ENCODE measurements around the gene ANKRD52.
"Not testable (repeated sequence)": the region's sequence is repeated elsewhere in the genome, so short reads cannot be mapped to it uniquely, and the experiment has no call there.

ANKRD52 gene

GRCh38 chr12:56274299-56274698, 16.1 kb upstream of the ANKRD52 start:
- in situ Hi-C loops (cut with MboI; ENCODE audit: low sequenced_read_pairs), result no loop called here

GRCh38 chr12:56272468-56272867, 14.3 kb upstream of the ANKRD52 start:
- in situ Hi-C loops (cut with MboI; ENCODE audit: low sequenced_read_pairs), result not testable (repeated sequence)

GRCh38 chr12:56271031-56271430, 12.8 kb upstream of the ANKRD52 start:
- in situ Hi-C loops (cut with MboI; ENCODE audit: low sequenced_read_pairs), result no loop called here

GRCh38 chr12:56267443-56268071, 9.4 kb upstream of the ANKRD52 start:
- in situ Hi-C loops (cut with MboI; ENCODE audit: low sequenced_read_pairs), result no loop called here

GRCh38 chr12:56266693-56267442, 8.7 kb upstream of the ANKRD52 start, which contains the start of gene COQ10A:
COQ10A (plus strand) TSS chr12:56266942; CDS start chr12:56267119, 177 bp downstream.
- in situ Hi-C loops (cut with MboI; ENCODE audit: low sequenced_read_pairs), result no loop called here

- in situ Hi-C loops (cut with MboI; ENCODE audit: low sequenced_read_pairs), result not testable (repeated sequence)
Observed at GRCh38 chr12:56266068-56266692, 8.0 kb upstream of the ANKRD52 start.

- in situ Hi-C loops (cut with MboI; ENCODE audit: low sequenced_read_pairs), result not testable (repeated sequence)
Observed at GRCh38 chr12:56262955-56263354, 4.8 kb upstream of the ANKRD52 start.

GRCh38 chr12:56261503-56262232, 3.5 kb upstream of the ANKRD52 start:
- in situ Hi-C loops (cut with MboI; ENCODE audit: low sequenced_read_pairs), result no loop called here

- in situ Hi-C loops (cut with MboI; ENCODE audit: low sequenced_read_pairs), result no loop called here
Observed at GRCh38 chr12:56260921-56261320, 2.7 kb upstream of the ANKRD52 start.

GRCh38 chr12:56260380-56260779, 2.2 kb upstream of the ANKRD52 start:
- in situ Hi-C loops (cut with MboI; ENCODE audit: low sequenced_read_pairs), result no loop called here

GRCh38 chr12:56258820-56259183, 618 bp upstream of the ANKRD52 start:
- in situ Hi-C loops (cut with MboI; ENCODE audit: low sequenced_read_pairs), result no loop called here

- in situ Hi-C loops (cut with MboI; ENCODE audit: low sequenced_read_pairs), result no loop called here
Observed at GRCh38 chr12:56257491-56258067, 605 bp downstream of the ANKRD52 start.

- in situ Hi-C loops (cut with MboI; ENCODE audit: low sequenced_read_pairs), result no loop called here
Observed at GRCh38 chr12:56257071-56257470, 1.1 kb downstream of the ANKRD52 start.

- in situ Hi-C loops (cut with MboI; ENCODE audit: low sequenced_read_pairs), result no loop called here
Observed at GRCh38 chr12:56256326-56256960, 1.7 kb downstream of the ANKRD52 start.

- in situ Hi-C loops (cut with MboI; ENCODE audit: low sequenced_read_pairs), result no loop called here
Observed at GRCh38 chr12:56255671-56256070, 2.5 kb downstream of the ANKRD52 start.

- in situ Hi-C loops (cut with MboI; ENCODE audit: low sequenced_read_pairs), result no loop called here
Observed at GRCh38 chr12:56253091-56253490, 5.1 kb downstream of the ANKRD52 start.

- in situ Hi-C loops (cut with MboI; ENCODE audit: low sequenced_read_pairs), result no loop called here
Observed at GRCh38 chr12:56252649-56253048, 5.5 kb downstream of the ANKRD52 start.

- in situ Hi-C loops (cut with MboI; ENCODE audit: low sequenced_read_pairs), result no loop called here
Observed at GRCh38 chr12:56248711-56249110, 9.5 kb downstream of the ANKRD52 start.

- in situ Hi-C loops (cut with MboI; ENCODE audit: low sequenced_read_pairs), result no loop called here
Observed at GRCh38 chr12:56247923-56248322, 10.3 kb downstream of the ANKRD52 start.

GRCh38 chr12:56244494-56244893, 13.7 kb downstream of the ANKRD52 start:
- in situ Hi-C loops (cut with MboI; ENCODE audit: low sequenced_read_pairs), result no loop called here

Data from hTERT RPE-1 (cell line).